ENCODE measurements around the gene PALS2.

GRCh38 chr7:24587853-24588252 is 14.6 kb downstream of the PALS2 start:
- TF ChIP-seq POLR2AphosphoS5 (IDR thresholded peaks at IDR 0.05; ENCODE audit: borderline replicate concordance, low read depth, low read length) (no peak), EZH2 (IDR thresholded peaks at IDR 0.05) (no peak), FOXP2 (optimal IDR thresholded peaks at IDR 0.05; ENCODE audit: control extremely low read depth, extremely low read length, insufficient read depth) (no peak)
